ENCODE data around the gene KCNN2.

DNA sequence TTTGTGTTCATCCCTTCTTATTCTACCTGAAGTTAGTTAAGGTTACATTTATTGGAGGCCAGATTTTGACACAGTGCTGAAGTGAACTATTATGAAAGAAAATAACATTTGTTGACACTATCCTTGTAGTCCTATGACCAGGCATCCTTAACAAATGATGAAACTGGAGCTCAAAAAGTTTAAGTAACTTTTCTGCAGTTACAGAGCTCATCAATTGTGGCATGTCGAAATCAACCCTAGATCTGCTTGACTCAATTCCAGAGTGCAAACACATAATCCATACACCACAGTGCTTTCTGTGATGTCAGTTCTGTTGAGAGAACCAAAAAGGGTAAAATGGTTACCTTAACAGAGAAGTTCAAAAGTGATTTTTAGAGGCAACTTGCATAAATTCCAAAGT lies 28.6 kb downstream of the KCNN2 start:
- TF ChIP-seq, protein P1, sequence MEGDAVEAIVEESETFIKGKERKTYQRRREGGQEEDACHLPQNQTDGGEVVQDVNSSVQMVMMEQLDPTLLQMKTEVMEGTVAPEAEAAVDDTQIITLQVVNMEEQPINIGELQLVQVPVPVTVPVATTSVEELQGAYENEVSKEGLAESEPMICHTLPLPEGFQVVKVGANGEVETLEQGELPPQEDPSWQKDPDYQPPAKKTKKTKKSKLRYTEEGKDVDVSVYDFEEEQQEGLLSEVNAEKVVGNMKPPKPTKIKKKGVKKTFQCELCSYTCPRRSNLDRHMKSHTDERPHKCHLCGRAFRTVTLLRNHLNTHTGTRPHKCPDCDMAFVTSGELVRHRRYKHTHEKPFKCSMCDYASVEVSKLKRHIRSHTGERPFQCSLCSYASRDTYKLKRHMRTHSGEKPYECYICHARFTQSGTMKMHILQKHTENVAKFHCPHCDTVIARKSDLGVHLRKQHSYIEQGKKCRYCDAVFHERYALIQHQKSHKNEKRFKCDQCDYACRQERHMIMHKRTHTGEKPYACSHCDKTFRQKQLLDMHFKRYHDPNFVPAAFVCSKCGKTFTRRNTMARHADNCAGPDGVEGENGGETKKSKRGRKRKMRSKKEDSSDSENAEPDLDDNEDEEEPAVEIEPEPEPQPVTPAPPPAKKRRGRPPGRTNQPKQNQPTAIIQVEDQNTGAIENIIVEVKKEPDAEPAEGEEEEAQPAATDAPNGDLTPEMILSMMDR (conservative IDR thresholded peaks at IDR 0.05): no peak
- TF ChIP-seq EZH2 (IDR thresholded peaks at IDR 0.05; ENCODE audit: low read depth): no peak

Measured in PC-9 (cell line).